Smooth muscle cell (in vitro differentiated cells): ENCODE data around the gene CD1D. TPM values are rescaled to one million over a fixed set of nuclear protein-coding genes. Genes with fewer than 3 reads are reported as not detected.

ENCODE experiments used
- DNase-seq: peaks from one replicate; lab custom pipeline; 2025; ENCODE audit not compliant: unreplicated experiment; lab: John Stamatoyannopoulos, UW
- H2AFZ ChIP-seq: fragments of 200-600 bp; sonication (generic); 2 replicates; pipeline ENCODE4 v1.6.0; 2016; ENCODE audit warnings: antibody characterized with exemption, low read depth, mild to moderate bottlenecking
- H3F3A ChIP-seq: fragments of 200-600 bp; sonication (generic); 2 replicates; pipeline ENCODE4 v1.6.0; 2017; ENCODE audit warnings: antibody characterized with exemption, low read depth
- H3K27ac ChIP-seq: fragments of 200-600 bp; sonication (generic); 2 replicates; pipeline ENCODE4 v1.5.1; 2016; ENCODE audit warnings: low read depth, mild to moderate bottlenecking
- H3K27me3 ChIP-seq: fragments of 200-600 bp; sonication (generic); 2 replicates; pipeline ENCODE4 v1.6.1; 2016; ENCODE audit warnings: low read depth, mild to moderate bottlenecking
- H3K36me3 ChIP-seq: fragments of 200-600 bp; sonication (generic); 2 replicates; pipeline ENCODE4 v1.5.1; 2016; ENCODE audit warnings: low read depth
- H3K4me1 ChIP-seq: fragments of 200-600 bp; sonication (generic); 2 replicates; pipeline ENCODE4 v1.5.1; 2016; ENCODE audit warnings: low read depth
- H3K4me2 ChIP-seq: fragments of 200-600 bp; sonication (generic); 2 replicates; pipeline ENCODE4 v1.6.0; 2016; ENCODE audit warnings: mild to moderate bottlenecking
- H3K4me3 ChIP-seq: fragments of 200-600 bp; sonication (generic); 2 replicates; pipeline ENCODE4 v1.5.1; 2016; ENCODE audit warnings: mild to moderate bottlenecking
- H3K79me2 ChIP-seq: fragments of 200-600 bp; sonication (generic); 2 replicates; pipeline ENCODE4 v1.6.0; 2016; ENCODE audit warnings: low read depth, mild to moderate bottlenecking
- H3K9ac ChIP-seq: fragments of 200-600 bp; sonication (generic); 2 replicates; pipeline ENCODE4 v1.6.0; 2016; ENCODE audit warnings: low read depth
- H3K9me3 ChIP-seq: fragments of 200-600 bp; sonication (generic); replicated peaks from 2 replicates; pipeline ENCODE4 v1.5.1; 2016; ENCODE audit warnings: low read depth
- H4K20me1 ChIP-seq: fragments of 200-600 bp; sonication (generic); 2 replicates; pipeline ENCODE4 v1.6.0; 2016; ENCODE audit warnings: low read depth
- WGBS: methylation state at CpG from one replicate; pipeline ENCODE4 v1.1.7; 2016; ENCODE audit warnings: low lambda C conversion rate; 5-methylcytosine and 5-hydroxymethylcytosine counted together
- polyA plus RNA-seq: library from polyadenylated mRNA; unstranded; fragments of >200 nt; fragmentation: Nextera tagmentation; extraction: Ambion mirVana; gene quantifications from 2 replicates; pipeline ENCODE4 v1.2.1, GENCODE V29; 2016
- total RNA-seq: library from RNA; depleted of rRNA; stranded (reverse); fragments of >200 nt; gene quantifications from 2 replicates; pipeline ENCODE4 v1.2.3, GENCODE V29; 2014
- TF ChIP-seq, protein P1 (sequence below): fragments of 200-600 bp; sonication (generic); IDR thresholded peaks from 2 replicates; pipeline ENCODE4 v1.5.1; 2017; ENCODE audit warnings: borderline replicate concordance, mild to moderate bottlenecking, antibody characterized with exemption; ENCODE audit not compliant: insufficient read depth, poor library complexity, severe bottlenecking

The CD1D gene
- total and polyA plus RNA-seq, 2 experiments from 2014 or later: 2.7 to 3.3 TPM

DNA sequence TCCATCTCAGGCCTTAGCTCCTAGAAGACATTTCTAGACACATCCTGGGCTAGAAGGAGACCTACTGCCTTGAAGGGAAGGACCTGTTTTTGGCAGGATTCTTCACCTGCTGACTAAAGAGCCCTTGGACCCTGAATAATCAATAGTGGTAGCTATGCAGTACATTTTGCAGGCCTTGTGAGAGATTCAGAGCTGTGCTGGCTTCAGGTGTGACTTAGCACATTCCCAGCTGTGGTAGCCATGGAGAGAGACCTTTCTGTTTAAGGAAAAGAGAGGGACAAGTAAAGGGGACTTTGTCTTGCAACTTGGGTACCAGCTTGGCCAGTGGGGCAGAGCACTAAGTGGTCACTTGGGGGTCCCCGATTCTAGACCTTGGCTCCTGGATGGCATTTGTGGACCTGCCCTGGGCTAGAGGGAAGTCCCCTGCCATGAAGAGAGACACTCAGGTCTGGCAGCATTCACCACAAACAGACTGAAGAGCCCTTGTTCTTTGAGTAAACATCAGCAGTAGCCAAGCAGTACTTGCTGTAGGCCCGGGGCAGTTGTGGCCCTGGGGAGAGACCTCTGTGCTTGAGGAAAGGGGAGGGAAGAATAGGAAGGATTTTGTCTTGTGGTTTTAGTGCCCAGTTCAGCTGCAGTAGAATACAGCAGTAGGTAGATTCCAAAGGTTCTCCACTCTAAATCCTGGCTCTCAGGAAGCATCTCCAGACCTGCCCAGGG lies 47.4 kb downstream of the CD1D start:
- H2AFZ ChIP-seq: no peak overlapping the region
- no peaks in the 10 kb centered on the region for H4K20me1 ChIP-seq
- no peaks in the 10 kb centered on the region for H3K36me3 ChIP-seq
- WGBS: 94% methylated on average over 2 of the region's 2 CpGs
- no peaks in the 10 kb centered on the region for H3K27me3 ChIP-seq
- no peak overlapping the region for H3K4me2 ChIP-seq
- H3K9ac ChIP-seq: no peak overlapping the region
- H3K4me1 ChIP-seq: no peaks in the 10 kb centered on the region
- TF ChIP-seq, protein P1, sequence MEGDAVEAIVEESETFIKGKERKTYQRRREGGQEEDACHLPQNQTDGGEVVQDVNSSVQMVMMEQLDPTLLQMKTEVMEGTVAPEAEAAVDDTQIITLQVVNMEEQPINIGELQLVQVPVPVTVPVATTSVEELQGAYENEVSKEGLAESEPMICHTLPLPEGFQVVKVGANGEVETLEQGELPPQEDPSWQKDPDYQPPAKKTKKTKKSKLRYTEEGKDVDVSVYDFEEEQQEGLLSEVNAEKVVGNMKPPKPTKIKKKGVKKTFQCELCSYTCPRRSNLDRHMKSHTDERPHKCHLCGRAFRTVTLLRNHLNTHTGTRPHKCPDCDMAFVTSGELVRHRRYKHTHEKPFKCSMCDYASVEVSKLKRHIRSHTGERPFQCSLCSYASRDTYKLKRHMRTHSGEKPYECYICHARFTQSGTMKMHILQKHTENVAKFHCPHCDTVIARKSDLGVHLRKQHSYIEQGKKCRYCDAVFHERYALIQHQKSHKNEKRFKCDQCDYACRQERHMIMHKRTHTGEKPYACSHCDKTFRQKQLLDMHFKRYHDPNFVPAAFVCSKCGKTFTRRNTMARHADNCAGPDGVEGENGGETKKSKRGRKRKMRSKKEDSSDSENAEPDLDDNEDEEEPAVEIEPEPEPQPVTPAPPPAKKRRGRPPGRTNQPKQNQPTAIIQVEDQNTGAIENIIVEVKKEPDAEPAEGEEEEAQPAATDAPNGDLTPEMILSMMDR: no peak
- H3K27ac ChIP-seq: no peak overlapping the region
- DNase-seq: no peak
- no peaks in the 10 kb centered on the region for H3K9me3 ChIP-seq
- H3K4me3 ChIP-seq: no peak overlapping the region
- no peaks in the 10 kb centered on the region for H3F3A ChIP-seq
- H3K79me2 ChIP-seq: no peaks in the 10 kb centered on the region

Other genes starting within 250 kb of the CD1D start
- 58.4 and 66.6 TPM in 2 replicates for gene KIRREL1, start 187.2 kb upstream of the CD1D start, total RNA-seq
- 40.9 and 41.2 TPM in 2 replicates for gene KIRREL1, start 187.2 kb upstream of the CD1D start, polyA plus RNA-seq
- not detected in 2 replicates for gene CD1A, start 73.5 kb downstream of the CD1D start, total RNA-seq
- not detected in 2 replicates for gene CD1A, start 73.5 kb downstream of the CD1D start, polyA plus RNA-seq
- gene CD1C, start 109.0 kb downstream of the CD1D start, total RNA-seq: not detected in 2 replicates
- gene CD1C, start 109.0 kb downstream of the CD1D start, polyA plus RNA-seq: not detected in 2 replicates
- gene CD1B, start 150.6 kb downstream of the CD1D start, total RNA-seq: not detected in 2 replicates
- gene CD1B, start 150.6 kb downstream of the CD1D start, polyA plus RNA-seq: not detected in 2 replicates
- not detected in 2 replicates for gene CD1E, start 173.0 kb downstream of the CD1D start, total RNA-seq
- not detected in 2 replicates for gene CD1E, start 173.0 kb downstream of the CD1D start, polyA plus RNA-seq
- gene OR10T2, start 218.6 kb downstream of the CD1D start, total RNA-seq: not detected in 2 replicates
- not detected in 2 replicates for gene OR10T2, start 218.6 kb downstream of the CD1D start, polyA plus RNA-seq
- gene OR10K2, start 245.3 kb downstream of the CD1D start, total RNA-seq: not detected in 2 replicates
- not detected in 2 replicates for gene OR10K2, start 245.3 kb downstream of the CD1D start, polyA plus RNA-seq